T-helper 22 cell (primary cell): ENCODE data around the gene APOL1.
"Not testable (repeated sequence)": the region's sequence is repeated elsewhere in the genome, so short reads cannot be mapped to it uniquely, and the experiment has no call there.

Experiments used
- DNase-seq: peaks from one replicate; pipeline ENCODE4 v3.0.0-alpha.2; 2020; ENCODE audit warnings: low read depth

The APOL1 gene

DNA sequence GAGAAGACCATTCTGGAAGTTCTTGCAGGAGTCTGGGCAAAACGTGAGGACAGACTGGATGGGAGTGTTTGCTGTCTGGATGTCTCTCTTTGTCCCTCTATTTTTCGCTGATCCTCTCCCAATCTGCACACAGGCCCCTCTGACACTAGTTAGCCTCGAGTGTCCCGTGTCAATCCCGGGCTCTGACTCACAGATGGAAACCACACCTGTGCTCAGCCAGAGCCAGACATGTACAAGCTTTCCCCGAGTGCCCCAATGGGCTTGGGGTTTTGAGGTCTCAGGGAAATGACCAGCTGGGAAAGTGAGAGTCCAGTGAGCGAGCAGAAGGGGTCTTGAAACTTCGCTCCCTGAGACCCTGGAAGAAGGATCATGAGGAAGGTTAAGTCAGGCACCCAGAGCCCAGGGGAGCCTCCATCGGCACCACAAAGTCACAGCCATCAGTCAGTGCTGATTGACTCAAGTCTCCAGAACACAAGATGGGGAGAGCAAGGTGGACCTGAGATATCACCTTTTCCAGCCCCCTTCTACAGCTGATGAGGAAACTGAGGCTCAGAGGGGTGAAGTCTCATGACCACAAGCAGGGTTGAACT, 27.5 kb upstream of the APOL1 start:
- DNase-seq: no peak

DNA sequence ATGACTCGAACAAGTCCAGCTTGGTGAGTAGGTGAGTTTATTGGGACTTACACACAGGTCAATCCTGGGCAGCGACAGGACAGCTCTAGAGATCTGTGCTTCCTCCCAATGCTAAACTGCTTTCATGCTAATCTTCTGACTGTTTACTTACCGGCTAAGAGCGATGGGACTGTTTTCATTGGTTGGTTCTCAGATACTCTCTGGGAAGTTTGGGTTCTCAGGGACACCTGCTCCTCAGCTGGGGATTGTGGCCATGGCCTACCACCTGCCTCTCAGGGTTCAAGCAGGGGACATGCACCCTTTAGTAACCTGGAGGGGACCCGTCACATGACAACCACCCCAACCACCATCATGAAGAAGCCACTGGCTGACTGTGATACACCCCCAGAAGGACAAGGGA, 26.7 kb upstream of the APOL1 start:
- no peak for DNase-seq

DNA sequence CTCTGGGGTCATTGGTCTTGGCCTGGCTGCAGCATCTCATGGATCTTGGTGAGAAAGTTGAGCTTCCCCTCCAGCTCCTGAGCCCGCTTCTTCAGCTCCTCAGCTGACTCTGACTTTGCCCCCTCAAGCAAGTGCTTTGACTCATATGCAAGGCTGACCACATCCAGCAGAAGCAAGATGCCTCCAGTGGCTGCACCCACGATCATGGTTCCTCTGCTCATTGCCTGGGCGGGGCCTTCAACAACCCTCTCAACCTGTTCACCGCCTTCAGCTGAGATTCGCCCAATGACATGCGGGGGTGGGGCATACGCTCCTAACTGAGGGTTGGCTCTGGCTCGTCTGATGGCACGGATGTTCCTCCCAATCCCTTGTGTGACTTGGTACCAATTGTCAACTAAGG, 25.5 kb upstream of the APOL1 start:
- DNase-seq: no peak

DNA sequence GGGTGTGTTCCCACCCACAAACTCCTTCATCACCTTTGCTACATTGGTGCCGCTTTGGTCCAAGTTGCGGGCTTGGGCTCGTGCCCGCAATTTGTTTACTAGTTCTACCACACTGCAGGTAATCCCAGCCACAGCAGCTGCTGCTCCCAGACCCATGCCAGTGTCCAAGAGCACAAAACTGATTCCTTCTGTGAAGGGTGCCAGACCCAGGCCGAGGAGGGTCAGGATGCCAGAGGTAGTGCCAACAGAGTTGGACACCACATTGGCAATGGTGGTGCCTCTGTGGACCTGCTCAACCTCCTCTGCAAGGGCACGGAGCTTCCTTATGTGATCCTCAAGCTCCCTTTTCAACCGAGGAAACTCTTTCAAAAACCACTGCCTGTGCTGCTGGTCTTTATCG, 25.1 kb upstream of the APOL1 start:
- DNase-seq: no peak

GRCh38 chr22:36228369-36228768, 24.6 kb upstream of the APOL1 start:
- not testable (repeated sequence) for DNase-seq

- DNase-seq: no peak
Measured at GRCh38 chr22:36228944-36229343, 24.0 kb upstream of the APOL1 start.

DNA sequence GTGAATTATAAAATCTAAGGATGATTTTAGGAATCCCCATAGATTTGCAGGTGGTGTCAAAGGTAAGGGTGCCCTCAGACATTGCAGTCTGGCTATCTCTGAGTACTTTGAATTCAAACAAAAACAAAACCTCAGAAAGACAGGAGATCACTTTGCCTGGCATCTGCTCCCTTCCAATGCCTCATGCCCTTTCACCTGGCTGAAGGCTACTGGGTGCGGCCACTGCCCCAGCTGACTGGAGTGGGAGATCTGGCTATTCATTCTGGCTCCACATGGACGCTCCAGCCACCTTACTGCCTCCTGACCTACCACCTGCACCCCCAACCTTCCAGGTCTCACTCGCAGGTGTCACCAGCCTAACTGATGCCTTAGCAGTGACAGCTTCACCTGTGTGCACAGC, 23.3 kb upstream of the APOL1 start:
- not testable (repeated sequence) for DNase-seq

DNA sequence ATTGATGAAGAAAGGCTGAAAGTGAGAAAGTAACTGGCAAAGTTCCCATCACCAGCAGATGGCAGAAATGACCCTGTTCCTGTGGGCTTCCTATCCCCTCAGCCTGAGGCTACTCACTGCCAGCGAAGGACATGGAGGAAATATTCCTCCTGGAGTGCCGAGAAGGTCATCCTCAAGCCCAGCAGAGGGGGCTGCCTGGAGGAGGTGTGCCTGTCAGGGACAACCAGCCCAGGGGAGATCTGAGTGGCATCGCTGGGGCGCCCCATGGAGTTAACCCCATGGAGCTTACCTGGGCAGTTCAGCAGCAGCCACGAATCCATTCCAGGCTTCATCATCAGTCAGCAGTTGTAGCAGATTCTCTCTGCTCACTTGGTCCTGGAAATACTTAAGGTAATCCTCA, 21.9 kb upstream of the APOL1 start:
- not testable (repeated sequence) for DNase-seq

DNA sequence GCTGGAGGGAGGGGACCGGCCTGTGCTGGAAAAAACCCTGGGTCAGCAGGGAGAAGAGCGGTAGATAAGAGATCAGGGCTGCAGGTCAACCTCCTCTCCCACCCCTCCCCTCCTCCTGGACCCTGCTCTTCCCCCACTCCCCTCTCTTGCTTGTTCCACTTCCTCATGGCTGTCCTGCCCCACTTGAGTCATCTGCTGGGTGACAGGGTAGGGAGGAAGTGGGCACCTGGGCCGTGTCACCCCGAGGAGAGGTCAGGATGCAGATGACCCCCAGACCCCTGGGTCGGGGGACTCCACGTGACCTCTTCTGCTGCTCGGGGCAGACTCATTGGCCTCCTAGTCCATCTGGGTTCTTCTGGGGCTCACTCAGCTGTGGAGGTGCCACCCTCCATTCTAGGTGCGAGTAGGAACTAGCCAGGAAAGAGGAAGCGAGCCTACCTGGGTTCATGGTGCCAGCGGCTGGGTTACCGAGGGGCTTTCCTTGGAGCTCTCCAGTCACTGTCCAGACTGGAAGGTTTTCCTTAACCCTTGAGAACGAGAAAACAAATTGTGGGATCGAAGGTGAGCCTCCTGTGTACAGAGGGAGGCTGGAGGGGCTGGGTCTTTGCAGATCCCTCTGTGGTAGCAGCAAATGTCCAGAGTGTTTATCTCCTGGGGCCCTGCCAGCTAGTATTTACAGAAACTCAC, 20.1 kb upstream of the APOL1 start:
- DNase-seq: no peak

DNA sequence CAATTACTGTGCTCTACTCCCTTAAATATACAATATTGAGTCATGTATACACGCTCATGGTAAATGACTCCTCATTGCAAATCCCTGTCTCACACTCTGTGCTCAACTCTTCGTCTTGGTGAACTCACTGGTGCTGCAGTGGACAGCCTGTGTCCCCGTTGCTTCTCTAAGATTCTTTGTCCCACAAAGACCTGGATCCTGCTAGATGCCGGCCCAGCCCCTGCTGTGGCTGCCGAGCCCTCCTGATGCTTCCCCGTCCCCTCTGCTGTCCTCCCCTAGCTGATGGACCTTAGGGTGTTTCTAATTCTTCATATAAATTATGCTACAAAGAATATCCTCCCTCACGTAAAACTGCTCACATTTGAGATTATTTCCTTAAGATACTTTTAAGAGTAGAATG, 19.1 kb upstream of the APOL1 start:
- no peak for DNase-seq

- no peak for DNase-seq
Measured at GRCh38 chr22:36234213-36234612, 18.7 kb upstream of the APOL1 start.

- DNase-seq: no peak
Measured at GRCh38 chr22:36234919-36235318, 18.0 kb upstream of the APOL1 start.

DNA sequence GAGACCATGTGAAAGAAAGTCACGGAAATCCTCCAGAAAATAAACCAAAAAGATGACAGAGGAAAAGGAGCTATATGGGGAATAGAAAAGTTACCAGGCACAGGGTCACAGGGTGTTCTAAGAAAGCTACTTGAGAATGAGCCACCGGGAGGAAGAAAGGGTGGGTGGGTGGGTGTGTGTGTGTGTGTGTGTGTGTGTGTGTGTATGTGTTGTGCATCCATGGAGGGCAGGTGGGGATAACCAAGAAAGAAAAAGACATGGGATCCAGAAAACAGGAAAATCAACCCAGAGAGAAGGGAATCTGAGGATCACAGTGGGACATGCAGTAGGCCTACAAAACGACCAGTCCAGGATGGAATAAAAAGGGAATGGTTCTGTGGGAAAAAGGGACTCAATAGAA, 17.3 kb upstream of the APOL1 start:
- DNase-seq: no peak

DNA sequence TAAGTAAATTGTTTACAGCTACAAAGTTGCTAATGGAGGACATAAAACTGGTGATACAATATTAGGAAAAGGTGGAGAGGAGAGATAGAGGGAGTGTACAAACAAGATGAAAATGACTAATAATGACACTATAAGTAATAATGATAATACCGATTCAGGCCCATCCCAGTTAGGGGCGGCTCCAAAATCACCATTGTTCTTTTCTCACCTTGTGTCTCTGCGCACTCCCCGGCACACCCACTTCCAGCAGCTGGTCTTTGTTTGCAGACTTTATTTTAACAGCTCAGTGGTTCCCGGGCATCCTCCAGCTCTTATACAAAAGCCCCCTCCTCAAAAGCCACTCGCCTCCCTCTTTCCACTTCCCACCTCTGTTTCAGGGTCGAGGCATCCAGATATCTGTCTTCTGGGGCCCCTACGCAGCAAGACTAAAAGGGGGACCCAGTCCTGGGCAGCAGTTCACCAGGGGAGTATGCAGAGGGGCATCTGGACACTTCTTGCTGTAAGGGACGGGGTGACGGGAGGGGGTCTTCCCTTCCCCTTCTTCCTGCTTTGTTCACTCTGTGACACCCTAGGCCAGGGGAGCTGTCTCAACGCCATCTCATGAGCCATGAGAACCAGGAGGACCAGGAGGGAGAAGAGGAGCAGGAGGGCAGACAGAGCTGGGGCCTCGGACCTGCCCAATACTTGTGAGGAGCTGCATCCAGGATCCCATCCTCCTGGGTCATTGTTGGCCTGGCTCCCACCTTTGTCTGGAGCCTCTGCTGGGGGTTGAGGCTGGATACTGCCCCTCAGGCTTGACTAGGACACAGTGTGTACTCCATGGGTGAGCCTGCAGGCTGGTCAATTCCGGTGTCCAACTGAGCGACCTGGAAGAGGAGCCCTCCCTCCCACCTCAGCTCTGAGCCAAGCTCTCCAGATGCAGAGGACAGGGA, 16.3 kb upstream of the APOL1 start:
- no peak for DNase-seq

DNA sequence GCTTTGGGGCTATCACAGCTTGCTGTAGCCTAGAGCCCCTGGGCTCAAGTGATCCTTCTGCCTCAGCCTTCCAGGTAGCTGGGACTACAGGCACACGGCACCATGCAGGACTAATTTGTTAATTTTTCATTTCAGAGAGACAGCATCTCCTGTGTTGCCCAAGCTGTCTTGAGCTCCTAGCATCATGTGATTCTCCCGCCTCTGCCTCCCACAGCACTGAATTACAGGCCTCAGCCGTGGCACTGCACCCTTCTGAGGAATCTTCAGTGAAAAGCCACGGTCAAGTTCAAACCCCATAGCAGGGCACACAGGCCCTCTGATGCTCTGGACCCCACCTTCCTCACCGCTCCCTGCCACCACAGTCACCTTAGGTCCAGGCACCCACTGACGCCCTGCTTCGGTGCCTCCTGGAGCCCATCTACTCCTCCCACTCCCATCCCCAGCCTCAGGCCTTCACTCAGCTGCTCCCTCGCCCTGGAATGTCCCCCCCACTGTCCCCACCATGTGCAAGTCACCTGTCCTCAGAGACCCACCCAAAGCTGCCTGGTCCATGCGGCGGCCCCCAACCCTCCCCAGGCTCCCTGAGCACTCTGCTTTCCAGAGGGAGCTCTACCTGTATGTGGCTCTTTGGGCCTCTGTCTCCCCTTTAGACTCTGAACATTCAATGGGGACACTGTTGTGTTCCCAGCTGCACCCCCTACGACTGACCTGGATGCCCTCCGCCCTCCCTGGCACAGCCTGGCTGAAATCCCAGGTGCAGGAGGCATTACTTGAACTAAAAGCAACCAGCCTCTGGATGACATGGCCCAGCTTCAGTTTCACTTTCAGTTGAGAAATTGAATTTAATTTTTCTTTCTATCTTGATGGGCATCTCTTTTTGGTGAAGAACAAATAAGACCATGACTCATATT, 15.2 kb upstream of the APOL1 start:
- no peak for DNase-seq

- no peak for DNase-seq
Measured at GRCh38 chr22:36238373-36239149, 14.4 kb upstream of the APOL1 start.

GRCh38 chr22:36239150-36239400, 13.9 kb upstream of the APOL1 start:
- DNase-seq: no peak

DNA sequence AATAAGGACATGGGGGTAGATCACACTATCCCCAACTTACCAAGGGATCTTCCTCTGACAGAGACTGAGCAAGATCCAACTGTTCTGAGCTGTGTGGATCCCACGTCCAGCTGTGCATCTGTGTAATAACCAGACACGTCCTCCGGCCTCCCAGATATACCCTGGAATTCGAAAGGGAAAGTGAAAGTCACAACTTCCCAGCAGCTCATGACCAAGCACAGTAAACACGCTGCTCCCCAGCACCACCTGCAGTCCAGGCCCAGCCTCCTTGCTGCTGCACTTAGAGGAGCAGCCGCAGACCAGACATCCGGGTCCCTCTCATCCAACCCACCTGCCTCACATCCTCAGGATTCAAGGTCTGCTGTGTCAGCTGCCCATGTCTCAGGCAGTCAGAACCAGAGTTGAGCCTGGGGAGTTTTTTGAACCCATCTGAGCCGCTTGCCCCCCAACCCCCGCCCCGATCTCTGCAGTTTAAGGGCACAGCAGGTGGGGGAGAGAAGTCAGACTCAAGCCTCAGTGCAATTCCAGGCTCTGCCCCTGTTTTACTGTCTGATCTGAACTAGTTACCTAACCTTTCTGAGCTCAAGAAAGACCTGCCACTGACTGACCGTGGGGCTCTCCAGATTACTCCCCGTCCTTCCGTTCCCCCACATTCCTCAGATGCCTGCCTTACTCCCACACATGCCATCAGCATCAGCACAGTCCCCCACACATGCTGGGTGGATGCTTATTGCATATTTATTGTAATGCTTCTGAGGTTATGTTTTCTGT, 13.3 kb upstream of the APOL1 start, which contains the start of gene APOL2:
Gene APOL2 (minus strand): TSS at position 127 of the 771 bp plus-strand sequence. CDS start 6,365 bp downstream, outside the sequence.
- DNase-seq: peak; percentile 76

DNA sequence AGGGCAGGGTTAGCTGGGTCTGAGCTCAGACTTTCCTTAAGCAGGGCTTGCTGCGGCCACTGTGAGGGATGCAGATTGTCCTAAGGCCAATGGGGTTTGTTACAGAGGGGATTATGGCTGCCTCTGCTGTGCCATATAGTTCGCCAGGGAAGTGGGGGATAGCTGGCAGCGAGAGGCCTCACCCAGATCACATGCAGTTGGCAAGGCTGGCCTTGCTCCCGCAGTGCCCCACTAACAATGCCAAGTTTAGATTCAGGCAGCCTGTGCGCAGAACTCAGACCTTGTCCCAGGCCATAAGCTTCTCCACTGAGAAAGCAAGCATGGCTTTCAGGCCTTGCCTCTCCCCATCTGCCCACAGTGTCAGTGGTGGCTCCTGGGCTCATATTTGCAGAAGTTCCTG, 8.9 kb upstream of the APOL1 start:
- no peak for DNase-seq
